ENCODE results near the gene ZNF644.

- TF ChIP-seq, protein P1, sequence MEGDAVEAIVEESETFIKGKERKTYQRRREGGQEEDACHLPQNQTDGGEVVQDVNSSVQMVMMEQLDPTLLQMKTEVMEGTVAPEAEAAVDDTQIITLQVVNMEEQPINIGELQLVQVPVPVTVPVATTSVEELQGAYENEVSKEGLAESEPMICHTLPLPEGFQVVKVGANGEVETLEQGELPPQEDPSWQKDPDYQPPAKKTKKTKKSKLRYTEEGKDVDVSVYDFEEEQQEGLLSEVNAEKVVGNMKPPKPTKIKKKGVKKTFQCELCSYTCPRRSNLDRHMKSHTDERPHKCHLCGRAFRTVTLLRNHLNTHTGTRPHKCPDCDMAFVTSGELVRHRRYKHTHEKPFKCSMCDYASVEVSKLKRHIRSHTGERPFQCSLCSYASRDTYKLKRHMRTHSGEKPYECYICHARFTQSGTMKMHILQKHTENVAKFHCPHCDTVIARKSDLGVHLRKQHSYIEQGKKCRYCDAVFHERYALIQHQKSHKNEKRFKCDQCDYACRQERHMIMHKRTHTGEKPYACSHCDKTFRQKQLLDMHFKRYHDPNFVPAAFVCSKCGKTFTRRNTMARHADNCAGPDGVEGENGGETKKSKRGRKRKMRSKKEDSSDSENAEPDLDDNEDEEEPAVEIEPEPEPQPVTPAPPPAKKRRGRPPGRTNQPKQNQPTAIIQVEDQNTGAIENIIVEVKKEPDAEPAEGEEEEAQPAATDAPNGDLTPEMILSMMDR (IDR thresholded peaks at IDR 0.05): no peak
- no peak for TF ChIP-seq EZH2 (IDR thresholded peaks at IDR 0.05; ENCODE audit: borderline replicate concordance, insufficient read depth, low read depth, low read length, poor library complexity, severe bottlenecking)
Measured at GRCh38 chr1:91012196-91012595, 9.6 kb downstream of the ZNF644 start.
